HG02588 (cell line): Measurements from ENCODE around the gene HOXA5.

Experiments
- ATAC-seq: cut with Tn5 transposase; IDR thresholded peaks from one replicate; pipeline ENCODE4 v1.9.1; 2021; ENCODE audit warnings: mild to moderate bottlenecking, moderate library complexity; ENCODE audit not compliant: unreplicated experiment

The HOXA5 gene

GRCh38 chr7:27138472-27138871 lies 5.0 kb downstream of the HOXA5 start:
- ATAC-seq, result no peak

GRCh38 chr7:27137640-27138315 lies 5.7 kb downstream of the HOXA5 start:
- no peak for ATAC-seq

DNA sequence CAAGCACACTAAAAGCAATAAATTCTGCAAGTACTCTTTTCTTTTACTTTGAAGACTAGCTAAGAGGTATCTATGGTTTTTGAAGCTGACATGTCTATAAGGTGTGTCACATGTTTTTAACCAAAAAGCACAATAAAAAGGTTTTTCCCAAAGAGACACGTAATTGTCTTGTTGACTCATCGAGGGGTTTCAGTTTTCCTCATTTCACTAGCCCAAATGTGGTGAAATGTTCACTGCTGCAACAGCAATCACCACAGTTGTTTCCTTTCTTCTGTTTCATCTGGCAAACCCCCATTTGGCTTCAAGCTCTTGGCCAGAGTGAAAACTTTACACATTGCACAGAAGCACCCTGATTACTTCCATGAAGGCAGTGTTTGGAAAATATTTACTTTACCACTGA lies 9.1 kb downstream of the HOXA5 start:
- ATAC-seq, result no peak

GRCh38 chr7:27133409-27134231 lies 9.9 kb downstream of the HOXA5 start:
- ATAC-seq, result no peak

GRCh38 chr7:27132978-27133377 lies 10.5 kb downstream of the HOXA5 start:
- no peak for ATAC-seq

- no peak for ATAC-seq
Measured at GRCh38 chr7:27132214-27132613, 11.3 kb downstream of the HOXA5 start.

GRCh38 chr7:27131390-27131819 lies 12.1 kb downstream of the HOXA5 start:
- no peak for ATAC-seq

DNA sequence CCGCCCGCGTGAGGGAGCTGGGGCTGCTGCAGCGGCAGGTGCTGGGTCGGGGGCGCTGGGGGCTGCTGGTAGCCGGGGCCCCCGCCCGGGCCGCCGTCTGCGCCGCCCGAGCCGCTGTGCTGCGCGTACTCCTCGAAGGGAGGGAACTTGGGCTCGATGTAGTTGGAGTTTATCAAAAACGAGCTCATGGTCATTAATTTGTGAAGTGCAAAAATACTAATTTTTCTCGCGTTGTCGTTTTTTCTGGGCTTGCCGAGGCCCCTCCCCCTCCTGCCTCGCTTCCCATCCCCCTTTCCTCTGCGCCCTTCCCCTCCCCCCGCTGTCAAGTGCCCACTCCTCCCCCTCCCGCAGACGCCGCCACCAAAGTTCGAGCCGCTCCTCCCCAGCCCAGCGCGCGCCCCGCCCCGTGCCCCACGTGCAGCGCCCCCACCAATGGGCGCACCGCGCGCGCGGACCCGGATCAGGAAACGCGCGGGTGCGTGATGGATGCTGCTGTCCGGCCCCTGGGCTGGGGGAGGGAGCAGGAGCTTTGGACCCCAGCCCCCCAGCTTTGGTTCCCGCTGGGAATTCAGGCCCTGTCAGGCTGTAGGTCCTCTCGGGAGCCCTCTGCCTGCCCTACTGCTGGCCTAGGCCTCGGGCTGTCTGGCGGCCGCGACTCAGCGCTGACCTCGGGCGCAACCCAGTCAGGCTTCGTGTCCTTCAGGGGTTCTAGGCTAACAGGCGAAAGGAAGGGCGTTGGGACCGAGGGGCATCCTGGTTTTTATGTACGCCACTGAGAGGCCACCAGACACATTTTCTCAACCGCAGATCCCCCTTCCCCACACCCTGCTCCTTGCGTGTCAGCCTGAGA lies 12.7 kb downstream of the HOXA5 start, which contains the start of gene HOXA4:
Gene HOXA4, minus strand, starts transcription at position 218 of the 850 bp plus-strand sequence. Its CDS starts 24 bp downstream, at position 194.
- no peak for ATAC-seq

GRCh38 chr7:27129729-27130539 lies 13.5 kb downstream of the HOXA5 start:
- ATAC-seq, result no peak

DNA sequence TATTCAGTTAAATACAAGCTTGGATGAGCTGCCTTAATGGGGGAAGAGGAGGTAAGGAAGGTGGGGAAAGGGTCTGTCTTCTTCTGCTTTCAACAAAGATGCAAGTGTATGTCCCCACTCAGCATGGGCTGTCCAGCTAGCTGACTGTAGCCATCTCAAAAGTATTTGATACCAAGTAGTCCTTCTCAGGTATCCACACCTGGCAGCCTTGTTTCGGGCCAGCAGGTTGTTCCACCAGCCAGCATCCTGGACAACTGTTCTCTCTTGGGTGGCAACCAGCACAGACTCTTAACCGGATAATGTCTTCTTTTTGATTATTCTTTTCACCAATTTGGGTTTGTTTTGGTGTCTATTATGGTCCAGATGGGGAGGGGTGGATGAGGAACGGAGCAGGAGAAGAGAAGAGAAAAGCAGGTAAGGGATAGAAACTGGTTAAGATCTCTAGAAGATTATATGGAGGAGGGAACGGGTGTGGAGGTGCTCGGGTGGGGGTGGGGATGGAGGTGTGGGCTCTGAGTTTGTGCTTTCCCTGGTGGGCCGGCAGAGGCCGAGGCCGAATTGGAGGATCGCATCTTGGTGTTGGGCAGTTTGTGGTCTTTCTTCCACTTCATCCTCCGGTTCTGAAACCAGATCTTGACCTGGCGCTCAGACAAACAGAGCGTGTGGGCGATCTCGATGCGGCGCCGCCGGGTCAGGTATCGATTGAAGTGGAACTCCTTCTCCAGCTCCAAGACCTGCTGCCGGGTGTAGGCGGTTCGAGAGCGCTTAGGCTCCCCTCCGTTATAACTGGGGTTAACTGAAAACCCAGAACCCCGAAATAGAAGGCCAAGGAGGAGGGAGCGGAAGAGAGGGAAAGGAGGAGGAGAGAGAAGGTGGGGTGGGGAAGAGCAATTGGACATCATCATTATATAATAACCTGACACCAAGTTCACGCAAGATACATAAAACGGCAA lies 14.4 kb downstream of the HOXA5 start:
- no peak for ATAC-seq

DNA sequence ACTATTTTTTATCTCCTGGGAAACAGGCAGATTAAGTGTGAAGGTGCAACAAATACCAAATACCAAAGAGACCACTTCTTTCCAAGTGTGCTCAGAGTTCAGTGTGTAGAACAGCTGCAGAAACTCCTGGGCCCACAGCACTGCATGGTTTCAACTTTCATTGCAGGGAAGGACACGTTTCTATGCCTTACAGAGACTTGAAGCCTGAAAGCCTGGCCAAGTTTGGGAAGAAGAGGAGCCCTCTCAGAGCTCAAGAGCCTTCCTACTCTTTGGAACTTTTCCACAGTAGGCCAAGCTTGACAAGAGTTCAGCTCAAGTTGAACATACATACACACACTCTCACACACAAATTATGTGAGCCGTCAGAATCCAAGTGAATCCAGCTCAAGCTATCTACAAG lies 15.4 kb downstream of the HOXA5 start:
- no peak for ATAC-seq

GRCh38 chr7:27126596-27127327 lies 16.7 kb downstream of the HOXA5 start:
- ATAC-seq, result no peak

DNA sequence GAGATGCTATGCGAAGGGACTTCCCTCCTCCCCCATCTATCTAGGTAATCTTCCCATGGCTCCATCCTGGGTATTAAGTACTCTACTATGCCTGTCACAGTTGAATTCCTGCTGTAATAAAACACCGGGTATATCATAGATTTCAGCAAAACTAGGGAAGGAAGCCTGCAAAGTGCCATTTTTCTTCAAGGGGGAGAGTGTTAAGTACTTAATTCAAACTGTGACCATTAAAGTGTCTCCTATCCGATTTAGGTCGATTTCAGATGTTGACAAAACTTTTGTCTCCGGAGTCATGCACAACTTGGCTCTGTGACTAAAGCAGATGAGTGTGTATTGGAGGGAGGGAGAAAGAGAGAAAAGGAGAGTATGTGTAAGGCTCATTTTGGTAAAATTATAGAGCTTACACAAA lies 17.5 kb downstream of the HOXA5 start:
- no peak for ATAC-seq

DNA sequence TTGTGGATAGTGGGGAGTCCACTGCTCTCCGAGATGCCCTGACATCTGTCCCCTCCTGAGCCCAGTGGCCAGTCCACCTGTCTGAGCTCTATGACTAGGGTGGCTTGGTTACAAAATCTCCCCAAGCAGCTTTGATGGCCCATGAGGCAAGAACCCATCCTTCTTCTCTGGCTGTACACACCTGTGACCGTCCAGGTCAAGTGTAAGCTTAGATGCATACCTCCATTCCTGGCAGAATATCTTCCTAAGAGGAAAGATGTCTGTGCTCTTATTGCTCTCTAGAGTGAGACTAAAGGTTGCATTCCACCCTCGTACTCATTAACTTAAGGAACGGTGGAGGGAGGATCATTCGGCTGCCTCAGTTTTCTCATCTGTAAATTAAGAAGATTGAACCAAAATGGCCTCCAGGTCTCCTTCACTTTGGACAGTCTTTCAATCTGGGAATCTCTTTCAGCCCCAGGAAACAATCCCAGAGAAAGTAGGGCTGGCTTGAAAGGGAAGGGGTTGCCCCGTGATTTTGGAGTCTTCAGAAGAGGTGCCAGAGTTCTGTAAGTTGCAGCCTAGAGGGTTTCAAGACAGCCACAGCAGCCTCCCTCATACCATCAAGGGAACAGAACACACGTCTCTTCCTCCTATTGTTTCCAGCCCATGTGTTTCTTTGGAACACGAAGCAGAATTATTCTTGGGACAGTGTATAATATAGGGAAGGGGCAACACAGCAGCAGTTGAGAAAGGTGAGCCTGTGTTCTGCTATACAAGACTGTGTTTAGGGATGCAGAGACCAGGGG lies 18.4 kb downstream of the HOXA5 start:
- no peak for ATAC-seq

DNA sequence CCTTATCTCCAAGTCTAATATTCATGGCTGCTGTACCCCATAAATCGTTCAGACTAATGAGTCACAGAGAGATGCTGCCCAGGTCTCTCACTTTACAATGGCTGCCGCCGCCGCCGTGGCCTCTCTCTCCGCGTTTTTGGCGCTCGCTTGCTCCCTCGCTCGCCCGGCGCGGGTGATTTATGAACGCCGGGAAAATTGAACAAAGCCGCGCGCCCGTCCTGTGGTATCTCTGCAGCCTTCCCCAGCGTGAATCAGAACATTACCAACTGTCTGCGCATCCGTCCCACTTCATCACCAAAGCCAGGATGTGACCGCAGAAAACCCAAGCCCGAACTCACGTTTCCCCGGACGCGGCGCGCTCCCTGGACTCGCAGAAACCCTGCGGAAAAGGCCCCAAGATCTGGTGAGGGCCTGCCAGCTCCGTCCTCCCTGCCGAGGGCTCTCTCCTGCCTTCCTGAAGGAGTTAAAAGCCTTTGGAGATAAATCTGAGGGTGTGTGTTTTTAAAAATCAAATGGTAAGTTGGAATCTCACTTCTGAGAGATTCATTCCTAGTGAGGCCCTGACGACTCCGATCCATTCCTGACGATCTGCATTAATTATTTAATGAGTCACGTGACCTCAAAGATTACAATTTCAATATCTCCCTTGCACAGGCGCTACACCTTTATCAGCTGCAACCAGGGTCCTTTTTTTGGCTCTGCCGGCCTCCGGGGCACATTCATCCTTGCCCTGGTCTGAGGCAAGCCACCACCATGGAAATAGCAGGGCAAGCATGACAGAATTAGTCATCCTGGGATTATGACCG lies 19.2 kb downstream of the HOXA5 start:
- no peak for ATAC-seq

GRCh38 chr7:27123477-27124053 lies 19.9 kb downstream of the HOXA5 start:
- ATAC-seq, result no peak

DNA sequence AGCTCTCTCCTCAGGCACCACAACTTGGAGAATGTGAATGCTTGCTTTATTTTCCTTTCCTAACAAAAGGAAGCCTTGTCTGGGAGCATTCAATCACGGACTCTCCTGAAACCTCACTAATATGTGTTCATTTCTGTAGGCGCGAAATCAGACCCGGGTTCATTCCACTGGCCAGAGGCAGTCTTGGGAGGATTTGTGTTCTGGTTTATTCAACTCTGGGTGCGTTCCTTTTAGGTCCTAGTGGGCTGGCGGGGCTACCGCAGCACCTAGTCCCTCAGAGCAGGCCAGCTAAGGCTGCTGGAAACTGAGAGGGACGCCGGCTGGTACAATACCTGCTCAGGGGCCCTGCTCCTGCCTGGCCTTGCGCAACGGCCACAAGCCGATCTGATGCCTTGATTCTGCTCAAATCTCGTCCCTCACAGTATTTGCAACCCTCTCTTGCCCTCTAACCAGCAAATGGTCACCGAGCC lies 20.4 kb downstream of the HOXA5 start:
- ATAC-seq, result no peak
